H9 (cell line): Measurements from ENCODE around the gene CERK. TPM values are rescaled to one million over a fixed set of nuclear protein-coding genes. Genes with fewer than 3 reads are reported as not detected.

ENCODE experiments used
- DNase-seq: peaks from one replicate; pipeline ENCODE4 v3.0.0-alpha.2; 2017
- H2AFZ ChIP-seq: one replicate; pipeline ENCODE4 v1.6.1; 2013; ENCODE audit warnings: mild to moderate bottlenecking, low read length, control low read depth, moderate library complexity
- H2AK5ac ChIP-seq: 2 replicates; pipeline ENCODE4 v1.6.1; 2013; ENCODE audit warnings: low read length, control low read depth, mixed read lengths; ENCODE audit not compliant: insufficient read length
- H2BK120ac ChIP-seq: one replicate; pipeline ENCODE4 v1.6.1; 2013; ENCODE audit warnings: low read depth, mild to moderate bottlenecking, low read length, control low read depth, inconsistent platforms; ENCODE audit not compliant: poor library complexity, severe bottlenecking
- H2BK12ac ChIP-seq: 2 replicates; pipeline ENCODE4 v1.6.1; 2013; ENCODE audit warnings: low read length, control low read depth, mixed read lengths, low read depth; ENCODE audit not compliant: insufficient read length
- H2BK15ac ChIP-seq: 2 replicates; pipeline ENCODE4 v1.6.1; 2013; ENCODE audit warnings: low read depth, low read length, control low read depth
- H2BK20ac ChIP-seq: one replicate; pipeline ENCODE4 v1.6.1; 2013; ENCODE audit warnings: low read depth, mild to moderate bottlenecking, low read length, control low read depth, inconsistent platforms; ENCODE audit not compliant: poor library complexity, severe bottlenecking
- H2BK5ac ChIP-seq: 2 replicates; pipeline ENCODE4 v1.6.1; 2013; ENCODE audit warnings: low read length, control low read depth, mixed read lengths; ENCODE audit not compliant: insufficient read length
- H3K14ac ChIP-seq: 2 replicates; pipeline ENCODE4 v1.6.1; 2013; ENCODE audit warnings: low read length, control low read depth; ENCODE audit not compliant: insufficient read depth
- H3K18ac ChIP-seq: 2 replicates; pipeline ENCODE4 v1.6.1; 2013; ENCODE audit warnings: low read depth, mild to moderate bottlenecking, mixed read lengths, low read length, control low read depth; ENCODE audit not compliant: insufficient read length
- H3K23ac ChIP-seq: 2 replicates; pipeline ENCODE4 v1.6.1; 2013; ENCODE audit warnings: low read length, control low read depth, mixed read lengths, low read depth; ENCODE audit not compliant: insufficient read length
- H3K23me2 ChIP-seq: 2 replicates; pipeline ENCODE4 v1.6.1; 2013; ENCODE audit warnings: low read depth, mild to moderate bottlenecking, mixed read lengths, low read length, control low read depth; ENCODE audit not compliant: insufficient read length, poor library complexity, severe bottlenecking
- H3K27ac ChIP-seq: 2 replicates; pipeline ENCODE4 v1.5.1; 2013; ENCODE audit warnings: low read length, control low read depth, mixed read lengths, low read depth; ENCODE audit not compliant: insufficient read length
- H3K27me3 ChIP-seq: 2 replicates; pipeline ENCODE4 v1.6.1; 2013; ENCODE audit warnings: low read length, control low read depth, inconsistent platforms; ENCODE audit not compliant: insufficient read depth
- H3K4ac ChIP-seq: 2 replicates; pipeline ENCODE4 v1.6.1; 2013; ENCODE audit warnings: low read depth, mild to moderate bottlenecking, control low read depth, inconsistent platforms, low read length, moderate library complexity
- H3K4me1 ChIP-seq: 2 replicates; pipeline ENCODE4 v1.6.1; 2013; ENCODE audit warnings: low read length, control low read depth, inconsistent platforms; ENCODE audit not compliant: insufficient read depth
- H3K4me2 ChIP-seq: 2 replicates; pipeline ENCODE4 v1.6.1; 2013; ENCODE audit warnings: low read length, control low read depth, mixed read lengths; ENCODE audit not compliant: insufficient read length, insufficient read depth
- H3K56ac ChIP-seq: 2 replicates; pipeline ENCODE4 v1.6.1; 2013; ENCODE audit warnings: low read depth, mild to moderate bottlenecking, mixed read lengths, low read length, control low read depth; ENCODE audit not compliant: insufficient read length
- H3K79me1 ChIP-seq: 2 replicates; pipeline ENCODE4 v1.6.1; 2013; ENCODE audit warnings: low read depth, mild to moderate bottlenecking, moderate library complexity, low read length, control low read depth, inconsistent platforms; ENCODE audit not compliant: insufficient read depth, poor library complexity, severe bottlenecking
- H3K79me2 ChIP-seq: 2 replicates; pipeline ENCODE4 v1.6.1; 2013; ENCODE audit warnings: low read length, control low read depth, inconsistent platforms; ENCODE audit not compliant: insufficient read depth
- H3K9ac ChIP-seq: 2 replicates; pipeline ENCODE4 v1.6.1; 2013; ENCODE audit warnings: low read length, control low read depth, mixed read lengths; ENCODE audit not compliant: insufficient read length; ENCODE audit errors: extremely low read depth
- H3K9me3 ChIP-seq: one replicate; pipeline ENCODE4 v1.6.1; 2013; ENCODE audit warnings: low read depth, low read length, inconsistent platforms; ENCODE audit not compliant: control insufficient read depth
- H3T11ph ChIP-seq: one replicate; pipeline ENCODE4 v1.6.1; 2013; ENCODE audit warnings: mild to moderate bottlenecking, low read length, control low read depth, inconsistent platforms
- H4K20me1 ChIP-seq: one replicate; pipeline ENCODE4 v1.6.1; 2013; ENCODE audit not compliant: control insufficient read depth, insufficient read length, insufficient read depth
- H4K5ac ChIP-seq: 2 replicates; pipeline ENCODE4 v1.6.1; 2013; ENCODE audit warnings: low read depth, mild to moderate bottlenecking, mixed read lengths, low read length, control low read depth; ENCODE audit not compliant: insufficient read length
- H4K8ac ChIP-seq: replicated peaks from 2 replicates; pipeline ENCODE4 v1.6.1; 2013; ENCODE audit warnings: low read length, control low read depth, mixed read lengths, low read depth; ENCODE audit not compliant: insufficient read length
- H4K91ac ChIP-seq: 2 replicates; pipeline ENCODE4 v1.6.1; 2013; ENCODE audit warnings: low read depth, mild to moderate bottlenecking, moderate library complexity, mixed read lengths, low read length, control low read depth; ENCODE audit not compliant: insufficient read length
- H3K27ac Mint-ChIP-seq, 3 experiments: 2 replicates in 2 of 3; 3 replicates in 1 of 3; pipeline ENCODE4 v1.8.0; 2020 to 2021; ENCODE audit warnings: mixed read lengths in 3 of 3, mild to moderate bottlenecking in 1 of 3, moderate library complexity in 1 of 3
- H3K27me3 Mint-ChIP-seq: 2 replicates; pipeline ENCODE4 v1.8.0; 2021; ENCODE audit warnings: low read depth, mild to moderate bottlenecking, moderate library complexity, mixed read lengths
- H3K36me3 Mint-ChIP-seq, 3 experiments: 2 replicates in 2 of 3; 3 replicates in 1 of 3; pipeline ENCODE4 v1.8.0; 2020 to 2021; ENCODE audit warnings: low read depth in 3 of 3, mixed read lengths in 3 of 3; ENCODE audit not compliant: insufficient read depth in 1 of 3
- H3K4me1 Mint-ChIP-seq, 2 experiments: 2 replicates each; pipeline ENCODE4 v1.8.0; 2020; ENCODE audit warnings: mixed read lengths in 2 of 2
- H3K4me3 Mint-ChIP-seq, 2 experiments: 2 replicates in 1 of 2; 3 replicates in 1 of 2; pipeline ENCODE4 v1.8.0; 2020 to 2021; ENCODE audit warnings: mild to moderate bottlenecking in 2 of 2, mixed read lengths in 2 of 2, moderate library complexity in 1 of 2
- H3K9me3 Mint-ChIP-seq, 2 experiments: 2 replicates in 1 of 2; 3 replicates in 1 of 2; pipeline ENCODE4 v1.8.0; 2020; ENCODE audit warnings: mild to moderate bottlenecking in 2 of 2, mixed read lengths in 2 of 2, moderate library complexity in 1 of 2
- WGBS: extraction: QIAGEN DNeasy Blood & Tissue Kit; methylation state at CpG from one replicate; pipeline ENCODE4 v1.1.7; 2013; ENCODE audit warnings: missing lambda C conversion rate, low lambda C conversion rate, mixed read lengths; ENCODE audit not compliant: insufficient read length; ENCODE audit errors: extremely low coverage; 5-methylcytosine and 5-hydroxymethylcytosine counted together
- total RNA-seq: library from RNA; stranded (reverse); gene quantifications from 2 replicates; pipeline ENCODE4 v1.2.1, GENCODE V29; 2021
- TF ChIP-seq, protein P1 (sequence below): fragments of 200-600 bp; sonication (generic); conservative IDR thresholded peaks from 3 replicates; pipeline ENCODE4 v1.8.0; 2021; ENCODE audit warnings: antibody characterized with exemption, mild to moderate bottlenecking

The CERK gene
- total RNA-seq, 1 experiment from 2014 or later, result 47.1 TPM

- Mint-ChIP-seq H3K4me3 (no peak overlapping the region), H3K9me3 (peaks cover 18 to 30% of the 10 kb centered on the region in 2 experiments), H3K27ac (no peak overlapping the region), H3K4me1 (peaks cover 9 to 18% of the 10 kb centered on the region in 2 experiments), H3K36me3 (peaks cover 14 to 32% (median 27%) of the 10 kb centered on the region in 3 experiments), H3K27me3 (peaks cover 4% of the 10 kb centered on the region)
- peaks cover 2% of the 10 kb centered on the region for H3K79me1 ChIP-seq
- no peak overlapping the region for H3T11ph ChIP-seq
- H3K27me3 ChIP-seq, result no peaks in the 10 kb centered on the region
- no peak overlapping the region for H3K23ac ChIP-seq
- H2BK15ac ChIP-seq, result no peak overlapping the region
- H2AK5ac ChIP-seq, result no peak overlapping the region
- H4K5ac ChIP-seq, result no peak overlapping the region
- no peak overlapping the region for H4K91ac ChIP-seq
- H2BK12ac ChIP-seq, result no peak overlapping the region
- H3K9me3 ChIP-seq, result no peaks in the 10 kb centered on the region
- DNase-seq, result no peak
- H3K56ac ChIP-seq, result no peak overlapping the region
- no peak overlapping the region for H2BK20ac ChIP-seq
- no CpG with 5 or more reads among the region's 1 CpG for WGBS
- no peak overlapping the region for H3K18ac ChIP-seq
- no peak overlapping the region for H3K4ac ChIP-seq
- peaks cover 8% of the 10 kb centered on the region for H3K23me2 ChIP-seq
- H3K14ac ChIP-seq, result no peak overlapping the region
- H4K8ac ChIP-seq, result no peak overlapping the region
- no peaks in the 10 kb centered on the region for H4K20me1 ChIP-seq
- H3K4me2 ChIP-seq, result no peak overlapping the region
- H2BK120ac ChIP-seq, result no peak overlapping the region
- no peaks in the 10 kb centered on the region; the same call in 1 of the 2 replicates for H3K4me1 ChIP-seq
- peaks cover 2% of the 10 kb centered on the region; the same call in 1 of the 2 replicates for H3K79me2 ChIP-seq
- no peak overlapping the region for H2AFZ ChIP-seq
- no peak overlapping the region for H2BK5ac ChIP-seq
- TF ChIP-seq, protein P1, sequence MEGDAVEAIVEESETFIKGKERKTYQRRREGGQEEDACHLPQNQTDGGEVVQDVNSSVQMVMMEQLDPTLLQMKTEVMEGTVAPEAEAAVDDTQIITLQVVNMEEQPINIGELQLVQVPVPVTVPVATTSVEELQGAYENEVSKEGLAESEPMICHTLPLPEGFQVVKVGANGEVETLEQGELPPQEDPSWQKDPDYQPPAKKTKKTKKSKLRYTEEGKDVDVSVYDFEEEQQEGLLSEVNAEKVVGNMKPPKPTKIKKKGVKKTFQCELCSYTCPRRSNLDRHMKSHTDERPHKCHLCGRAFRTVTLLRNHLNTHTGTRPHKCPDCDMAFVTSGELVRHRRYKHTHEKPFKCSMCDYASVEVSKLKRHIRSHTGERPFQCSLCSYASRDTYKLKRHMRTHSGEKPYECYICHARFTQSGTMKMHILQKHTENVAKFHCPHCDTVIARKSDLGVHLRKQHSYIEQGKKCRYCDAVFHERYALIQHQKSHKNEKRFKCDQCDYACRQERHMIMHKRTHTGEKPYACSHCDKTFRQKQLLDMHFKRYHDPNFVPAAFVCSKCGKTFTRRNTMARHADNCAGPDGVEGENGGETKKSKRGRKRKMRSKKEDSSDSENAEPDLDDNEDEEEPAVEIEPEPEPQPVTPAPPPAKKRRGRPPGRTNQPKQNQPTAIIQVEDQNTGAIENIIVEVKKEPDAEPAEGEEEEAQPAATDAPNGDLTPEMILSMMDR, result no peak
- no peak overlapping the region for H3K27ac ChIP-seq
- H3K9ac ChIP-seq, result no peak overlapping the region
Measured at GRCh38 chr22:46758121-46758520, 20.1 kb upstream of the CERK start.
